HK-2 (cell line): ENCODE measurements around the gene HRH3.
A peak's percentile ranks its signal among the peaks of the same experiment; 100 is the strongest.

Source experiments
- DNase-seq: peaks from one replicate; pipeline ENCODE4 v3.0.0-alpha.2; 2018; ENCODE audit not compliant: unreplicated experiment

HRH3 gene

GRCh38 chr20:62244644-62245108 is 24.6 kb upstream of the HRH3 start:
- DNase-seq: no peak

- DNase-seq: no peak
Measured at GRCh38 chr20:62243906-62244515, 23.9 kb upstream of the HRH3 start.

- DNase-seq: no peak
Measured at GRCh38 chr20:62243106-62243505, 23.0 kb upstream of the HRH3 start.

- DNase-seq: no peak
Measured at GRCh38 chr20:62242176-62242575, 22.1 kb upstream of the HRH3 start.

- no peak for DNase-seq
Measured at GRCh38 chr20:62241506-62241905, 21.4 kb upstream of the HRH3 start.

- DNase-seq: no peak
Measured at GRCh38 chr20:62240020-62240685, 20.1 kb upstream of the HRH3 start.

- DNase-seq: no peak
Measured at GRCh38 chr20:62239278-62239879, 19.3 kb upstream of the HRH3 start.

- DNase-seq: peak; percentile 43
Measured at GRCh38 chr20:62238569-62239277, 18.6 kb upstream of the HRH3 start.

- peak; percentile 100 for DNase-seq
Measured at GRCh38 chr20:62237801-62238568, 17.9 kb upstream of the HRH3 start, which contains the start of gene OSBPL2. Gene OSBPL2, plus strand, starts transcription at chr20:62238521. Its CDS starts 17,664 bp downstream, at chr20:62256185.

GRCh38 chr20:62237514-62237800 is 17.4 kb upstream of the HRH3 start:
- DNase-seq: no peak

GRCh38 chr20:62236766-62237513 is 16.9 kb upstream of the HRH3 start:
- DNase-seq: no peak

GRCh38 chr20:62236200-62236599 is 16.1 kb upstream of the HRH3 start:
- DNase-seq: no peak

GRCh38 chr20:62235777-62236157 is 15.7 kb upstream of the HRH3 start:
- DNase-seq: no peak

GRCh38 chr20:62235001-62235776 is 15.1 kb upstream of the HRH3 start:
- DNase-seq: no peak

GRCh38 chr20:62234339-62234738 is 14.3 kb upstream of the HRH3 start:
- no peak for DNase-seq

- no peak for DNase-seq
Measured at GRCh38 chr20:62233684-62234083, 13.6 kb upstream of the HRH3 start.

GRCh38 chr20:62232770-62233645 is 12.9 kb upstream of the HRH3 start:
- DNase-seq: no peak

- DNase-seq: no peak
Measured at GRCh38 chr20:62232194-62232593, 12.1 kb upstream of the HRH3 start.

GRCh38 chr20:62231292-62231691 is 11.2 kb upstream of the HRH3 start:
- no peak for DNase-seq
